NCI-H1105 treated with DMSO at 0.1 percent for 48 hours (cell line): ENCODE measurements around the gene SLC45A1.

Experiments
- DNase-seq: peaks from one replicate; lab custom pipeline; 2025; lab: John Stamatoyannopoulos, UW

Gene SLC45A1

GRCh38 chr1:8311068-8311718 lies 6.7 kb upstream of the SLC45A1 start:
- DNase-seq: no peak

GRCh38 chr1:8312235-8313218 lies 5.4 kb upstream of the SLC45A1 start:
- DNase-seq: no peak

- DNase-seq: no peak
Measured at GRCh38 chr1:8313231-8313630, 4.7 kb upstream of the SLC45A1 start.

- DNase-seq: peak; percentile 62
Measured at GRCh38 chr1:8314346-8315280, 3.3 kb upstream of the SLC45A1 start.

GRCh38 chr1:8315573-8316475 lies 2.1 kb upstream of the SLC45A1 start:
- DNase-seq: no peak

- peak; percentile 54 for DNase-seq
Measured at GRCh38 chr1:8318436-8318835, 522 bp downstream of the SLC45A1 start.

GRCh38 chr1:8321612-8322011 lies 3.7 kb downstream of the SLC45A1 start:
- no peak for DNase-seq

GRCh38 chr1:8323706-8324105 lies 5.8 kb downstream of the SLC45A1 start:
- no peak for DNase-seq

- no peak for DNase-seq
Measured at GRCh38 chr1:8324176-8324810, 6.4 kb downstream of the SLC45A1 start.

- no peak for DNase-seq
Measured at GRCh38 chr1:8325771-8326170, 7.9 kb downstream of the SLC45A1 start.

- DNase-seq: no peak
Measured at GRCh38 chr1:8326265-8326664, 8.4 kb downstream of the SLC45A1 start.

GRCh38 chr1:8328271-8328670 lies 10.4 kb downstream of the SLC45A1 start:
- DNase-seq: no peak

GRCh38 chr1:8329439-8329838 lies 11.5 kb downstream of the SLC45A1 start:
- no peak for DNase-seq

GRCh38 chr1:8329858-8330257 lies 11.9 kb downstream of the SLC45A1 start:
- no peak for DNase-seq

- no peak for DNase-seq
Measured at GRCh38 chr1:8330271-8331125, 12.6 kb downstream of the SLC45A1 start.

- DNase-seq: no peak
Measured at GRCh38 chr1:8332806-8333205, 14.9 kb downstream of the SLC45A1 start.

GRCh38 chr1:8333246-8333987 lies 15.5 kb downstream of the SLC45A1 start:
- DNase-seq: no peak

GRCh38 chr1:8334106-8334851 lies 16.4 kb downstream of the SLC45A1 start:
- DNase-seq: no peak
